NB4 (cell line): ENCODE data around the gene YWHAQ.

ENCODE experiments used
- CTCF ChIP-seq: IDR thresholded peaks from one replicate; pipeline ENCODE4 v1.5.1; 2012; ENCODE audit warnings: low read depth, low read length
- POLR2A ChIP-seq: IDR thresholded peaks from 2 replicates; pipeline ENCODE4 v1.6.1; 2011; ENCODE audit warnings: mild to moderate bottlenecking; ENCODE audit not compliant: insufficient read length; ENCODE audit errors: extremely low read depth
- TF ChIP-seq, protein P1 (sequence below): IDR thresholded peaks from 2 replicates; pipeline ENCODE4 v1.6.1; 2011; ENCODE audit warnings: low read depth, low read length

- TF ChIP-seq, protein P1, sequence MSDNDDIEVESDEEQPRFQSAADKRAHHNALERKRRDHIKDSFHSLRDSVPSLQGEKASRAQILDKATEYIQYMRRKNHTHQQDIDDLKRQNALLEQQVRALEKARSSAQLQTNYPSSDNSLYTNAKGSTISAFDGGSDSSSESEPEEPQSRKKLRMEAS: no peak
- TF ChIP-seq CTCF: no peak
- no peak for TF ChIP-seq POLR2A
Measured at GRCh38 chr2:9641641-9642040, 10.8 kb upstream of the YWHAQ start.
